Hepatic stellate cell (primary cell): ENCODE data around the gene OCEL1.
"Not testable (repeated sequence)": the region's sequence is repeated elsewhere in the genome, so short reads cannot be mapped to it uniquely, and the experiment has no call there.

Experiments
- DNase-seq: peaks from one replicate; pipeline ENCODE4 v3.0.0; 2011; ENCODE audit warnings: low spot score

Gene OCEL1

DNA sequence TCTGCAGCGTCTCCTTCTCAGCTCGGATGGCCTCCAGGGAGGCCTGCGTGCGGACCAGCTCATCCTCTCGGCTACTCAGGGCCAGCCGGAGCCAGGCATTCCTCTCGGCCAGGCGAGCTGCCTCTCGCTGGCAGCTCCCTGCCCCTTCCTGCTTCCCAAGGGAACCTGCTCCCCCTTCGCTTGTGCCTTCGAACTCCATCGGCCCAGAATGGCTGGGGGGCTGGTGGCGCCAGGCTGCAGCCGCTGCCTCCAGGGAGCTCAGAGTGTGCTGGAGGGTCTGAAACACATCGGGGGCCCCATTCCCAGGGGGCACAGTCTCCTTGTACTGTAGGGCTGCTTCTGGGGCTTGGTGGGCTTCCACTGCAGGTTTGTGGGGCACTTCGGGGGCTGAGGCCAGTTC lies 36.5 kb downstream of the OCEL1 start:
- DNase-seq = no peak

- DNase-seq = no peak
These were observed 38.0 kb downstream of the OCEL1 start for GRCh38 chr19:17263712-17264640.

DNA sequence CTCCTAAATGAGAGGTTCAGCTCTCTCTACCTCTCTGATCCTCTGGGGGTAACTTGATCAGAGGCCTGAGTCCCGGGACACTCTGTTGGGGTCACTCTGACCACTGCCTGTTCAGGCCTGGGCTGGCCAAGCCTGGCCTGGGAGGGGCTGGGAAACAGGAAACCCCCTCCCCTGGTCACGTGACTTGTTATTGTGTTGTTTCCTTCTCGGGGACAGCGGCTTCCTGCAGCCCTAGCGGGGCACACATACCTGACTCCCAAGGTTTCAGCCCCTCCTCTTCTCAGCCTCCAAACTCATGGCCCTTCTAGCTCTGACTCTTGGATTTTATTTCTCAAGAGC lies 38.6 kb downstream of the OCEL1 start, which contains the start of gene USHBP1:
USHBP1 (minus strand) TSS at position 105 of the 339 bp plus-strand sequence. CDS start 446 bp downstream, outside the sequence.
- no peak for DNase-seq

GRCh38 chr19:17266026-17266425 lies 40.0 kb downstream of the OCEL1 start:
- DNase-seq = no peak

DNA sequence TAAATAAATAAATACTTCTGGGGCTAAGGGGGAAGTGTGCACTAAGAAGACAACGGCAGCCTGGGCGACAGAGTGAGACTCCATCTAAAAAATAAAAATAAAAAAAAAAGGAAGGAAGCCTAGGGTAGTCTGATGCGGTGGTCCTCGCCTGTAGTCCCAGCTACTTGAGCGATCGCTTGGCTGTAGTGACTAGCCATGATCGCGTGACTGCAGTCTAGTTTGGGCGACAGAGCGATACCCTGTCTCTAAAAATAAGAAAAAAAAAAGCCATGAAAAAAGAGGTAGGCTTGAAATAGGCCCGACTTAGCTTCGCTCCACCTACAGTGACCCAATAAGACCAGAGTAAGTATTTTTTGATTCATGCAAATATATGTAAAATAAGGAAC lies 40.6 kb downstream of the OCEL1 start:
- DNase-seq = no peak

- DNase-seq = peak; percentile 100
These were observed 41.2 kb downstream of the OCEL1 start, which contains the start of gene BABAM1 for GRCh38 chr19:17266975-17267788. TSS of gene BABAM1 (plus strand) at chr19:17267443. CDS start at chr19:17268807, 1,364 bp downstream.

DNA sequence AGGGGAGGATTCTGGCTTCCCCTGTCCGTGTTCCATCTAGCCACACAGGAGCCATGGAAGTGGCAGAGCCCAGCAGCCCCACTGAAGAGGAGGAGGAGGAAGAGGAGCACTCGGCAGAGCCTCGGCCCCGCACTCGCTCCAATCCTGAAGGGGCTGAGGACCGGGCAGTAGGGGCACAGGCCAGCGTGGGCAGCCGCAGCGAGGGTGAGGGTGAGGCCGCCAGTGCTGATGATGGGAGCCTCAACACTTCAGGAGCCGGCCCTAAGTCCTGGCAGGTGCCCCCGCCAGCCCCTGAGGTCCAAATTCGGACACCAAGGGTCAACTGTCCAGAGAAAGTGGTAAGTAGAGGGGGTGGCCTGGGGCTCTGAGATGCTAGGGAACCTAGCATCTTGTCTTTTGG lies 42.7 kb downstream of the OCEL1 start:
- DNase-seq = no peak

DNA sequence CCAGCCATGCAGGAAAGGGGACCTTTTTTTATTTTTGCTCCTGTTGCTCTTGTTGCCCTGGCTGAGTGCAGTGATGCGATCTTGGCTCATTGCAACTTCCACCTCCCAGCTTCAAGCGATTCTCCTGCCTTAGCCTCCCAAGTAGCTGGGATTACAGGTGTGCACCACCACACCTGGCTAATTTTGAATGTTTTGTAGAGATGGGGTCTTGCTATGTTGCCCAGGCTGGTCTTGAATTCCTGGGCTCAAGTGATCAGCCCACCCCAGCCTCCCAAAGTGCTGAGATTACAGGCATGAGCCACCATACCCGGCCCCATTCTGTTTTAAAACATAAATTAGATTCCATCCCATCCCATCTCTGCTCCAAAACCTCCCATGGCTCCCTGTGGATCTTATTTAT lies 48.9 kb downstream of the OCEL1 start:
- not testable (repeated sequence) for DNase-seq

DNA sequence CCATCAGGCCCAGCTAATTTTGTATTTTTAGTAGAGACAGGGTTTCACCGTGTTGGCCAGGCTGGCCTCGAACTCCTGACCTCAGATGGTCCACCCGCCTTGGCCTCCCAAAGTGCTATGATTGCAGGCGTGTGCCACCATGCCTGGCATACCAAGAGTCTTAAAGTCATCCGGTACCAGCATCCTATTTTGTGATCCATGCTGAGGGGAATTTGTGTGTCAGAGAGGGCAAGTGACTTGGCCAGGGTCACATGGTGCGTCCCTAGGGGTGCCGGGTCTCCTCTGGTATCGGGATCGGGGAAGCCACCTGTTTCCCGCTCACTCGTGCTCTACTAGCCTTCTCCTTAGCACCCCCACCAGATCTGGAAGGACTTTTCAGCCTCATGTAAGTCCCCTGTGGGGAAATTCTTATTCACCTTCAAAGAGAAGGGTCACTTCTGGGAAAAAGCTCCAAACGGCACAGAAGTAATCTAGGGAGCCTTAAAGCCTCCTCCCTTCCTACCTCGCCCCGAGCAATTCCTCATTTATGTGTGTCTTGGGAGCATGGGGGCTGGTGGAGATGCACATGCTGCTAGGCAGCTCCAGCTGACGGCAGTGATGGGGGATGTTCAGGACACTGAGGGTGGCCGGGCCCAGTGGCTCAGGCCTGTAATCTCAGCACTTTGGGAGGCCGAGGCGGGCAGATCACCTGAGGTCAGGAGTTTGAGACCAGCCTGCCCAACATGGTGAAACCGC lies 49.6 kb downstream of the OCEL1 start:
- DNase-seq = no peak
